Bronchial epithelial cell (primary cell): ENCODE results near the gene MRPS23. TPM values are rescaled to one million over a fixed set of nuclear protein-coding genes. Genes with fewer than 3 reads are reported as not detected.

Experiments
- DNase-seq: peaks from one replicate; pipeline ENCODE4 v3.0.0-alpha.2; 2010; ENCODE audit warnings: low read depth
- FAIRE-seq: peaks from 2 replicates; lab custom pipeline; 2011; peaks lifted over from hg19 to GRCh38; lab: Jason Lieb, UNC
- H3K27me3 ChIP-seq: 2 replicates; pipeline ENCODE4 v1.5.1; 2011; ENCODE audit warnings: low read length; ENCODE audit not compliant: control insufficient read depth, insufficient read depth
- H3K36me3 ChIP-seq: 2 replicates; pipeline ENCODE4 v1.5.1; 2011; ENCODE audit warnings: low read length; ENCODE audit not compliant: control insufficient read depth, insufficient read depth
- H3K4me3 ChIP-seq: 2 replicates; pipeline ENCODE4 v1.5.1; 2011; ENCODE audit warnings: mild to moderate bottlenecking, low read depth, low read length, control low read depth
- total RNA-seq: library from RNA; depleted of rRNA; stranded (reverse); fragments of >200 nt; gene quantifications from 2 replicates; pipeline ENCODE4 v1.2.1, GENCODE V29; 2014
- TF ChIP-seq, protein P1 (sequence below): IDR thresholded peaks from 2 replicates; pipeline ENCODE4 v1.5.1; 2011; ENCODE audit warnings: mild to moderate bottlenecking, moderate library complexity, low read length, control low read depth, inconsistent platforms; ENCODE audit not compliant: insufficient read depth, severe bottlenecking

MRPS23 gene
- total RNA-seq, 1 donor from 2014 or later, result 40.5 TPM

DNA sequence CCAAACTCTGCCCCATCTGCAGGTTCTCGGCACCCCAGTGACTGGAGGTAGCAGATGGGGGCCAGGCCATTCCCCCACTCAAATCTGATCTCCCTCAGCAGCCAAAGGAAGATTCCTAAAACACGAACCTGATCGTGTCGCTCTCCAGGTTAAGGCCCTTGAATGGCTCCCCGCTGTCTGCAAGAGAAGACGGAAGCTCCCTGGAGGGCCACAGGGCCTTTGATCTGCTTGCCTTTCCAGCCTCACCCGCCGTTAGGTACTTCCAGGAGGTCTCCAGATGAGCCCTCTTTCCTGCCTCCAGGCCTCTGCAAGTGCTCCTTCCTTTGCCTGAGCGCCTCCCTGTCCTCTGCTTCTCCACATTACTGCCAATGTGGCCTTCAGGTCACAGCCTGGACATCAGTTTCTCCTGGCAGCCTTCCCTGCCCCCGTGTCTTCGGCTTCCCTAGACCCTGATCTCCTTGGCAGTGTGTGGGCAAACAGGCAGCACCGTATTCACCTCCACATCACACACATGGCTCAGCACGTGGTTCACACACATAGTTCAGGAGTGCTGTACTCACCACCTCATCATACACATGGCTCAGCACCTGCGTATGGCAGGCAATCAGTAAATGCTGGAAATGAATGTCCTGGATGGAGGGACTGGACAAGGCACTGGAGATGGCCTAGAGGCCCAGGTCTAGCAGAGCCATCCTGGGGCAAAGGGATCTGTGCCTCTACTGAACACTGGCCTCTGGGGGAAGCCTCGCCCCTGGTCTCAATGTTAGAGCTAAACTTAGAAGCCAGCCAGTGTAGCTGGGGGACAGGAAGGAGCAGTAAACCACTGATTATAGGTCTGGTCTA, 26.4 kb upstream of the MRPS23 start:
- Histone ChIP-seq H3K4me3 (no peak overlapping the region), H3K36me3 (peaks cover 5% of the 10 kb centered on the region), H3K27me3 (no peaks in the 10 kb centered on the region)
- no peak for FAIRE-seq
- DNase-seq, result peak; percentile 63
- TF ChIP-seq, protein P1, sequence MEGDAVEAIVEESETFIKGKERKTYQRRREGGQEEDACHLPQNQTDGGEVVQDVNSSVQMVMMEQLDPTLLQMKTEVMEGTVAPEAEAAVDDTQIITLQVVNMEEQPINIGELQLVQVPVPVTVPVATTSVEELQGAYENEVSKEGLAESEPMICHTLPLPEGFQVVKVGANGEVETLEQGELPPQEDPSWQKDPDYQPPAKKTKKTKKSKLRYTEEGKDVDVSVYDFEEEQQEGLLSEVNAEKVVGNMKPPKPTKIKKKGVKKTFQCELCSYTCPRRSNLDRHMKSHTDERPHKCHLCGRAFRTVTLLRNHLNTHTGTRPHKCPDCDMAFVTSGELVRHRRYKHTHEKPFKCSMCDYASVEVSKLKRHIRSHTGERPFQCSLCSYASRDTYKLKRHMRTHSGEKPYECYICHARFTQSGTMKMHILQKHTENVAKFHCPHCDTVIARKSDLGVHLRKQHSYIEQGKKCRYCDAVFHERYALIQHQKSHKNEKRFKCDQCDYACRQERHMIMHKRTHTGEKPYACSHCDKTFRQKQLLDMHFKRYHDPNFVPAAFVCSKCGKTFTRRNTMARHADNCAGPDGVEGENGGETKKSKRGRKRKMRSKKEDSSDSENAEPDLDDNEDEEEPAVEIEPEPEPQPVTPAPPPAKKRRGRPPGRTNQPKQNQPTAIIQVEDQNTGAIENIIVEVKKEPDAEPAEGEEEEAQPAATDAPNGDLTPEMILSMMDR, result no peak

DNA sequence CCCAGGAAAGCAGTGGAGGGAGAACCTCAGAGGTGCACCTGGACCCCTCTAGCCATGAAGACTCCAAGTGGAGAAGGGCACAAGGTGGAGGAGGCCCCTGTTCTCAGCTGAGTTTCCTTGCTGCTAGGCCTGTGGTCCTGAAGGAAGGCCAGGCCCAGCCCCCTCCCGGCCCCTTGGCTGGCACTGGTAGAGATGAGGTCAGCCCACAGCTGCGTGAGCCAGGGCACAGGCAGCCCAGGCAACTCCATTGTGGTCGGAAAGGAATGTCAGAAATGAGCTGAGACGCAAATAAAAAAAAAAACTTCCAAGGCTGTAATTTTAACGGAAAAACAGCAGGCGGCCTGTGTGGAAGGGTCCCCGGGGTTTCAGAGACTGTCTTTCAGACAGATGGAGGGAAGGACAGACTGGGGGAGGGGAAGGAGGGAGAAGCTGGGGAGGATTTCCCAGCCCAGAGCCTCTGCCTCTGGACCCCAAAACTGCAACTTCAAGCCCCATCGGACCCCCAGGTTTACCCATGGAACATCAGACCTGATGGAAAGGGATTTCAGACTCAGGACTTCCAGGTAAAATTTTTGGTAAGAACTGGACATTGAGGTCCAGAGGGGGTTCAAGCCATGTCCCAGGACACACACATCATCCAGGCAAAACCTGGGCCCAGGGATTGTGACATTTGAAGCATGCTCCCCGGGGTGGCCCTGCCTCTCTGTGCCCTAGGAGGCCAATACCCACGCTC, 25.6 kb upstream of the MRPS23 start:
- DNase-seq, result peak; percentile 91
- FAIRE-seq, result no peak

DNA sequence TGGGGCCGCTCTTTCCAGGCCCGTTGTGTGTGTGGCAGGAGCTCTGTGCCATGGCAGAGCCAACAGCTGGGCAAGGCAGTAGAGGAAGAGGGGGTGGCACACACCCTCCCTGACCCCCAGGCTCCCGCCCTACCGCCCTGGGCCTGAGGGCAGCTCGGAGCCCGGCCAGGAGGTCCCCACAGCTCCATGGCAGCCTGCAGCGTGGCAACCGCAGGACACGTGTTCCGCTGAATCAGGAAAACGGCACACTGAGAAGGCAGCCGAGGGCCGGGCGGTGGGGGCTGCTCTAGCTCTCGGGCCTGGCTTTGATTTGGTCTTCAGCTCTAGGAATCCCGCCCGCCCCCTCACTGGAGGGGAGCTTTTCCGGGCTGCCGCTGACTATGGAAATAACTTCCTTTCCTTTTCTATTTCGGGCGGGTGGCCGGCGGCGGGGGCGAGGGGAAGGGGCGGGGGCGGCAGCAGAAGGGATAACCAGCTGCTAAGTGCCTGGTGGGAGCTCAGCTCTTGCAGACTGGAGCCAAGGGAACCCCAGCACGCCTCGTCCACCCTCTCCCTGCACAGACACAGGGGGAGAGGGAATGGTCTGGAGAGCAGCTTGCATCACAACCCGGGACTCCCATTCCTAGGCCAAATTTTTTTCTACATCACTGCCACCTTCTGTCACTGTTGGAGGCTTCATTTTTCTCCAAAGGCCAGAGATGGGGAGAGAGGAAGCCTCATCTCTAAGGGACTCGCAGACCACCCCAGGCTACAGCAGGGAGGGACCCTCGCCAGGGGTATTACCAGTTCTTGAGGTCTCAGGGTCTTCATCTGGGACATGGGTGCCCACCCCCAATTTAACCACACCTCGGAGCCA, 24.8 kb upstream of the MRPS23 start:
- Histone ChIP-seq H3K36me3 (peaks cover 5% of the 10 kb centered on the region), H3K4me3 (no peak overlapping the region), H3K27me3 (no peaks in the 10 kb centered on the region)
- TF ChIP-seq, protein P1, result no peak
- FAIRE-seq, result no peak
- peak; percentile 48 for DNase-seq

More for the DNA sequence above, 25.6 kb upstream of the MRPS23 start:
- TF ChIP-seq, protein P1, result peak; percentile 52
- H3K27me3 ChIP-seq, result no peaks in the 10 kb centered on the region
- no peak overlapping the region for H3K4me3 ChIP-seq
- H3K36me3 ChIP-seq, result peaks cover 5% of the 10 kb centered on the region

DNA sequence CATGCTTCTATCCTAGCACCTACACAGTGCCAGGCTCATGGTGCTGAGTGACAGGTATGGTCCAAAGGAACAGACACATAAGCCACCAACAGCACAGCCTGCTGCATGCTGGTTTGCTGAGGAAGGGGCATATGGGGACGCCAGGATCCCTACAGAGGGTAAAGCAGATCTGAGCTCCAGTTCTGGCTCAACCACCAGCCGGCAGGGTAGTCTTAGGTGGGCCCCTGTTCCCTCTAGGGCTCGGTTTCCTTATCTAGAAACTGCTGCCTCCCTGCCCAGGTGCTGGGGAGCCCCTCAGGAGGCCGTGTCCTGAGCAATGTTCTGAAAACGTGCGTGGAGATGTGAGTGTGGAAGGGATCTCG, 24.2 kb upstream of the MRPS23 start:
- FAIRE-seq (no peak), DNase-seq (no peak)
- Histone ChIP-seq H3K36me3 (peaks cover 5% of the 10 kb centered on the region), H3K27me3 (no peaks in the 10 kb centered on the region), H3K4me3 (no peak overlapping the region)
- TF ChIP-seq, protein P1, result no peak

DNA sequence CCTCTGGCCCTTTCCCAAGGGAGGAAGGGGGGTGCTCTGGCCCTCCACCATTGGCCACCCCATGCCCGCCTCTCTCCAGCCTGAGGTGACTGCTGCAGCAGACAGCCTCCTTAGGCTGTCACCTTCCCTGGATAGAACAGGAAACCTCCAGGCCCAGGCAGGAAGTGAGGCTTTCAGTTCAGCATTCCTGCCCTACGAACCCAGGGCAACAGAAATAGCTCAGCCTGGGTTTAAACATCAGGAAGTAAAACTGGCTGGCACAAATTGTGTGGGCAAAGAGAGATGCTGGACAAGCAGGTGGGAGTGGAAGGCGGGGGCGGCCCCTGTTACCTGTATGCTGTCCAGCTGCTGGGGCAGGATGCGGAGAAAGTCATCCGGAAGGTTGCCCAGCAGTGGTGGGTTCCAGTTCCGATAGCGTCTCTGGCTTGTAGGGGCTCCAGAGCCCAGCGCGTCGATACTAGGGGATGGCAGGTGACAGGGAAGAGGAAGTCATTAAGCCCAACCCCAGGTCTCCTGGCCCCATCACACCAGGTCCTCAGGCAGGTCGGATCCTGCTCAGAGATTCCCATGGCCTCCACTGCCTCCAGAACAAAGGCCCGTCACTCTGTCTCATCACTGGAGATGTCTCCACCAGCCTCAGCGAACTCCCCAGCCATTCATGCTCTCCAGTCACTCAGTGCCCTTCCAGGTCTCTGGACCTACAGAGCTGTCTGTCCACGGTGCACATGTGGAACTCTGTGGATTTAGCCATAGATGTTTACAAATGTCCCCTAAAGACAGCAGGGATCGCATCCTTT, 23.6 kb upstream of the MRPS23 start:
- TF ChIP-seq, protein P1, result no peak
- no peaks in the 10 kb centered on the region for H3K27me3 ChIP-seq
- FAIRE-seq (no peak), DNase-seq (no peak)
- H3K36me3 ChIP-seq, result peaks cover 5% of the 10 kb centered on the region
- no peak overlapping the region for H3K4me3 ChIP-seq
